HUES6 (cell line): ENCODE data around the gene PITX3.
"Not testable (repeated sequence)": the region's sequence is repeated elsewhere in the genome, so short reads cannot be mapped to it uniquely, and the experiment has no call there.

Source experiments
- H3K27ac ChIP-seq: 2 replicates; pipeline ENCODE4 v1.7.0; 2013; ENCODE audit warnings: low read depth, mild to moderate bottlenecking, low read length, inconsistent platforms
- H3K27me3 ChIP-seq: 2 replicates; pipeline ENCODE4 v1.6.1; 2013; ENCODE audit warnings: low read length; ENCODE audit not compliant: control insufficient read depth, insufficient read depth
- H3K36me3 ChIP-seq: 2 replicates; pipeline ENCODE4 v1.6.1; 2013; ENCODE audit warnings: low read length; ENCODE audit not compliant: control insufficient read depth, insufficient read depth
- H3K4me1 ChIP-seq: 2 replicates; pipeline ENCODE4 v1.6.1; 2013; ENCODE audit warnings: low read length; ENCODE audit not compliant: control insufficient read depth, insufficient read depth
- H3K4me3 ChIP-seq: 2 replicates; pipeline ENCODE4 v1.5.1; 2013; ENCODE audit warnings: low read depth, low read length
- H3K9ac ChIP-seq: one replicate; pipeline ENCODE4 v1.6.1; 2013; ENCODE audit warnings: mild to moderate bottlenecking, low read length
- H3K9me3 ChIP-seq: 2 replicates; pipeline ENCODE4 v1.6.1; 2013; ENCODE audit warnings: low read depth, low read length; ENCODE audit not compliant: control insufficient read depth, insufficient read depth

The PITX3 gene

GRCh38 chr10:102227050-102227449, 14.3 kb downstream of the PITX3 start:
- H3K36me3 ChIP-seq = no peaks in the 10 kb centered on the region
- no peak overlapping the region for H3K9ac ChIP-seq
- H3K27ac ChIP-seq = no peak overlapping the region
- H3K4me3 ChIP-seq = no peak overlapping the region
- peaks cover 85% of the 10 kb centered on the region for H3K27me3 ChIP-seq
- H3K9me3 ChIP-seq = no peaks in the 10 kb centered on the region
- H3K4me1 ChIP-seq = peaks cover 10% of the 10 kb centered on the region; the same call in 1 of the 2 replicates

GRCh38 chr10:102226542-102226870, 14.8 kb downstream of the PITX3 start:
- no peaks in the 10 kb centered on the region for H3K9me3 ChIP-seq
- no peak overlapping the region for H3K27ac ChIP-seq
- no peaks in the 10 kb centered on the region for H3K36me3 ChIP-seq
- peaks cover 79% of the 10 kb centered on the region for H3K27me3 ChIP-seq
- no peak overlapping the region for H3K4me3 ChIP-seq
- H3K9ac ChIP-seq = no peak overlapping the region
- peaks cover 10% of the 10 kb centered on the region; the same call in 1 of the 2 replicates for H3K4me1 ChIP-seq

- H3K4me3 ChIP-seq = peak within 1 kb of the TSS; percentile 53
- no peak within 1 kb of the TSS for H3K27ac ChIP-seq
Measured at GRCh38 chr10:102225646-102226541, 15.4 kb downstream of the PITX3 start, which contains the start of gene ELOVL3. TSS of gene ELOVL3 (plus strand) at chr10:102226299. CDS start at chr10:102226549, 250 bp downstream.

GRCh38 chr10:102222797-102223196, 18.5 kb downstream of the PITX3 start:
- H3K27ac ChIP-seq = no peak overlapping the region
- H3K9ac ChIP-seq = no peak overlapping the region
- no peak overlapping the region for H3K4me3 ChIP-seq
- H3K27me3 ChIP-seq = peaks cover 43% of the 10 kb centered on the region
- no peaks in the 10 kb centered on the region for H3K9me3 ChIP-seq
- H3K4me1 ChIP-seq = peaks cover 5% of the 10 kb centered on the region; the same call in 1 of the 2 replicates
- H3K36me3 ChIP-seq = no peaks in the 10 kb centered on the region

More at GRCh38 chr10:102225646-102226541, 15.4 kb downstream of the PITX3 start, which contains the start of gene ELOVL3:
- peaks cover 10% of the 10 kb centered on the region; the same call in 1 of the 2 replicates for H3K4me1 ChIP-seq
- no peaks in the 10 kb centered on the region for H3K36me3 ChIP-seq
- peaks cover 73% of the 10 kb centered on the region for H3K27me3 ChIP-seq
- no peaks in the 10 kb centered on the region for H3K9me3 ChIP-seq
- H3K9ac ChIP-seq = no peak within 1 kb of the TSS

- H3K27me3 ChIP-seq = peaks cover 21% of the 10 kb centered on the region
- no peak overlapping the region for H3K27ac ChIP-seq
- H3K9me3 ChIP-seq = no peaks in the 10 kb centered on the region
- H3K4me1 ChIP-seq = peaks cover 2% of the 10 kb centered on the region; the same call in 1 of the 2 replicates
- no peak overlapping the region for H3K4me3 ChIP-seq
- no peak overlapping the region for H3K9ac ChIP-seq
- no peaks in the 10 kb centered on the region for H3K36me3 ChIP-seq
Measured at GRCh38 chr10:102220612-102221011, 20.7 kb downstream of the PITX3 start.

GRCh38 chr10:102219370-102219769, 21.9 kb downstream of the PITX3 start:
- Histone ChIP-seq H3K4me3 (no peak overlapping the region), H3K27me3 (peaks cover 12% of the 10 kb centered on the region), H3K9ac (no peak overlapping the region)

GRCh38 chr10:102213599-102213998, 27.7 kb downstream of the PITX3 start:
- H3K4me1 ChIP-seq, H3K9me3 ChIP-seq, H3K36me3 ChIP-seq: not testable (repeated sequence)

More at GRCh38 chr10:102219370-102219769, 21.9 kb downstream of the PITX3 start:
- no peaks in the 10 kb centered on the region for H3K36me3 ChIP-seq
- H3K27ac ChIP-seq = no peak overlapping the region
- no peaks in the 10 kb centered on the region for H3K4me1 ChIP-seq
- no peaks in the 10 kb centered on the region for H3K9me3 ChIP-seq

GRCh38 chr10:102211615-102212299, 29.6 kb downstream of the PITX3 start:
- H3K36me3 ChIP-seq = no peaks in the 10 kb centered on the region
- no peaks in the 10 kb centered on the region for H3K4me1 ChIP-seq
- H3K9me3 ChIP-seq = no peaks in the 10 kb centered on the region
- no peak overlapping the region for H3K9ac ChIP-seq
- no peaks in the 10 kb centered on the region for H3K27me3 ChIP-seq
- H3K4me3 ChIP-seq = no peak overlapping the region
- H3K27ac ChIP-seq = no peak overlapping the region

More at GRCh38 chr10:102213599-102213998, 27.7 kb downstream of the PITX3 start:
- not testable (repeated sequence) for H3K27ac ChIP-seq, H3K4me3 ChIP-seq, H3K9ac ChIP-seq, H3K27me3 ChIP-seq

- Histone ChIP-seq H3K27me3 (peaks cover 3% of the 10 kb centered on the region; the same call in 1 of the 2 replicates), H3K36me3 (no peaks in the 10 kb centered on the region), H3K4me1 (no peaks in the 10 kb centered on the region), H3K27ac (no peak overlapping the region), H3K9ac (no peak overlapping the region), H3K9me3 (peaks cover 8% of the 10 kb centered on the region; the same call in 1 of the 2 replicates), H3K4me3 (no peak overlapping the region)
Measured at GRCh38 chr10:102208311-102209035, 32.8 kb downstream of the PITX3 start.

GRCh38 chr10:102202386-102202785, 38.9 kb downstream of the PITX3 start:
- Histone ChIP-seq H3K9ac (no peak overlapping the region), H3K36me3 (no peaks in the 10 kb centered on the region), H3K9me3 (peaks cover 19% of the 10 kb centered on the region; the same call in 1 of the 2 replicates), H3K4me3 (no peak overlapping the region), H3K27me3 (peaks cover 7% of the 10 kb centered on the region; the same call in 1 of the 2 replicates), H3K27ac (no peak overlapping the region), H3K4me1 (no peaks in the 10 kb centered on the region)
